NCI-H345 (cell line): ENCODE results near the gene USP20.

Experiments
- DNase-seq: peaks from one replicate; lab custom pipeline; 2025; lab: John Stamatoyannopoulos, UW

USP20 gene

DNA sequence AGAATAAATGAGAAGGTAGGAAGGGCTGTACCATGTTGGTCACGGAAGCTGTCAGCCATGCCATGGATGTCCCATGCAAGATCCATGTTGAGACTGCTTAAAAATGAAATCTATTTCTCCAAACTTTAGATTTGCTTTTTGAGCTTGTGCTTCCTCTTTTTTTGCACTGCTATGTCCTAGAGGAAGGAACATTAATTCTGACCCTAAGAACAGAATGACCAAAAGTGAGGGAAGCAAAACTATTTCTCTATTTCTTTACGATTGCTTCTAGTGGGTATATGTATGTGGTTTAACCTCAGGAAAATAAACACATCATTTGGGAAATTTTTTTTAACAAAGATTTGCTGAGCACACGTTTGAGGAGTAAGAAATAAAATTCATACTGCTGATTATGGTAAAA lies 84.6 kb downstream of the USP20 start:
- DNase-seq = no peak

DNA sequence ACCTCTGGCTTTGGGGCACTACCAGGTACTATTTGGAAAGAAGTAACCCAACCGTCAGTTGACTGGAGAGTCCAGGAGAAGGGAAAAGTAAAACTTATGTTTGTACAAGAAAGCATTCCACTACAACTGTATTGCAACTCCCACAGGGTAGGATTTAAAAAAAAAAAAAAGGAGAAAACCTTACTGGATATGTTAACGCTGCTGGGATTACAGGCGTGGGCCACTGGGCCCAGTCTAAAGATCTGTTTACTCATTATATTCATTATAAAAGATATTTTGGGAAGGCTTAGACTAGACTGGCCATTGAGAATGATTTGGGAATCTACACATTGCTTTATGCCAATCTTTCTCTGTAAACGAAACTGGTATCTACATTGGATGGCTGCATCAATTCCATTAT lies 86.6 kb downstream of the USP20 start:
- DNase-seq = no peak

GRCh38 chr9:129923589-129923988 lies 88.3 kb downstream of the USP20 start:
- no peak for DNase-seq

DNA sequence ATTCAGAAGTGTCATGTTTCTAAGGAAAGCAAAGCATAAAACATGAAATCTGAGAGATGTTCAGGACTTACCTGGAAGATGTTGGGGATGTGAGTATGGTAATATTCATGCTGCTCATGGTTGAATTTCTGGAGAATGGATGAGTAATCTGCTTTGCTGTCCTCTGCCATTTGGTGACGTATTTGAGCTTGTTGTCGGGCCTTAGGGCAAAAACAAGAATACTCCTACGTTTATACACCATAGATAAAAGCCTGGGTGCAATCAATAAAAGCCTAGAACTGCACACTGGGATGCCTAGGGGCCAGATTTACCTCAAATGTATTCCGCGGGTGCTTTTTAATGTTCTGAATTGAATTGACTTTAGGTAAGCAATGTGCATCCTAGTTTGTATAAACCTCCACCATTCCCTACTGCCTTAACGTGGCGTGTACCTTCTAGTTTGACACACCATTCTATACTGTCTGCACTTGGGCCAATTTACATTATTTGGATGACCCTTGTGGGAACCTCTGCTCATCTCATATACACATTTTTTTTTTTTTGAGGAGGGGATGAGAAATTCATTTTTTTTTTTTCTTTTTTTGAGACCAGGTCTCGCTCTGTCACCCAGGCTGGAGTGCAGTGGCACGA lies 94.4 kb downstream of the USP20 start:
- DNase-seq = no peak

DNA sequence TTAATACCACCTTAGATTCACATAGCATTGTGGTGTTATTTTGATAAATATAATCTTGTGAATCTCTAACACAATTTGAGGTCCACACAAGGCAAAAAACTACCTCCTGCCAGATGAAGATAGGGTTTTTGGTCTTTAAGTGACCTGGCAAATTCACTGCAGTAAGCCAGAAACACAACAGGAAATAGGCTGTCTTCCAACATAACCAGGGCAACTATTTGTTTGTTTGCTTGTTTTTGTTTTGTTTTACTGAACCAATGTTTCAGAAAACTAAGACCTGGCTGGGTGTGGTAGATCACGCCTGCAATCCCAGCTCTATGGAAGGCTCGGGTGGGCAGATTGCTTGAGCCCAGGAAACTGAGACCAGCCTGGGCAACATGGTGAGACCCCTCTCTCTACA lies 95.5 kb downstream of the USP20 start:
- no peak for DNase-seq
